MM.1S (cell line): ENCODE measurements around the gene MRPL17.

Source experiments
- DNase-seq: peaks from one replicate; pipeline ENCODE4 v3.0.0-alpha.2; 2015
- H2AFZ ChIP-seq: fragments of 300-600 bp; sonication (generic); 2 replicates; pipeline ENCODE4 v1.6.0; 2016; ENCODE audit warnings: antibody characterized with exemption, low read length
- H3F3A ChIP-seq: fragments of 300-600 bp; sonication (generic); 2 replicates; pipeline ENCODE4 v1.6.1; 2016; ENCODE audit warnings: mild to moderate bottlenecking, antibody characterized with exemption, low read length, moderate library complexity, mixed read lengths; ENCODE audit not compliant: insufficient read depth
- H3K27ac ChIP-seq: fragments of 300-600 bp; sonication (generic); 2 replicates; pipeline ENCODE4 v1.5.1; 2016; ENCODE audit warnings: mild to moderate bottlenecking, low read length
- H3K27me3 ChIP-seq: fragments of 300-600 bp; sonication (generic); replicated peaks from 2 replicates; pipeline ENCODE4 v1.6.0; 2016; ENCODE audit warnings: low read length; ENCODE audit not compliant: insufficient read depth
- H3K36me3 ChIP-seq: fragments of 300-600 bp; sonication (generic); replicated peaks from 2 replicates; pipeline ENCODE4 v1.6.1; 2016; ENCODE audit warnings: mild to moderate bottlenecking, low read length, mixed read lengths; ENCODE audit not compliant: insufficient read depth
- H3K4me1 ChIP-seq: fragments of 300-600 bp; sonication (generic); 2 replicates; pipeline ENCODE4 v1.6.1; 2016; ENCODE audit warnings: low read length, mixed read lengths
- H3K4me2 ChIP-seq: fragments of 300-600 bp; sonication (generic); 2 replicates; pipeline ENCODE4 v1.6.0; 2016; ENCODE audit warnings: low read depth, low read length
- H3K4me3 ChIP-seq: fragments of 300-600 bp; sonication (generic); 2 replicates; pipeline ENCODE4 v1.5.1; 2016; ENCODE audit warnings: low read length, mixed read lengths
- H3K79me2 ChIP-seq: fragments of 300-600 bp; sonication (generic); 2 replicates; pipeline ENCODE4 v1.6.1; 2016; ENCODE audit warnings: mixed run types, low read length, mixed read lengths
- H3K9ac ChIP-seq: fragments of 300-600 bp; sonication (generic); 2 replicates; pipeline ENCODE4 v1.6.1; 2016; ENCODE audit warnings: low read length, mixed read lengths
- H3K9me2 ChIP-seq: fragments of 300-600 bp; sonication (generic); replicated peaks from 2 replicates; pipeline ENCODE4 v1.6.1; 2016; ENCODE audit warnings: mild to moderate bottlenecking, low read length, mixed read lengths; ENCODE audit not compliant: insufficient read depth
- H3K9me3 ChIP-seq: fragments of 300-600 bp; sonication (generic); replicated peaks from 2 replicates; pipeline ENCODE4 v1.6.1; 2016; ENCODE audit warnings: mild to moderate bottlenecking, low read length, mixed read lengths; ENCODE audit not compliant: insufficient read depth
- H4K20me1 ChIP-seq: fragments of 300-600 bp; sonication (generic); 2 replicates; pipeline ENCODE4 v1.6.1; 2016; ENCODE audit warnings: mild to moderate bottlenecking, low read length, moderate library complexity, mixed read lengths; ENCODE audit not compliant: insufficient read depth
- EZH2 ChIP-seq: fragments of 300-600 bp; sonication (generic); optimal IDR thresholded peaks from 2 replicates; pipeline ENCODE3; 2017; ENCODE audit warnings: low read depth, mild to moderate bottlenecking, antibody characterized with exemption, low read length, mixed read lengths
- EZH2phosphoT487 ChIP-seq: fragments of 300-600 bp; sonication (generic); IDR thresholded peaks from 2 replicates; pipeline ENCODE4 v1.6.1; 2018; ENCODE audit warnings: antibody characterized with exemption, low read length
- TF ChIP-seq, protein P1 (sequence below): fragments of 300-600 bp; sonication (generic); IDR thresholded peaks from 2 replicates; pipeline ENCODE4 v1.5.1; 2016; ENCODE audit warnings: antibody characterized with exemption, low read length, mixed read lengths

Gene MRPL17

DNA sequence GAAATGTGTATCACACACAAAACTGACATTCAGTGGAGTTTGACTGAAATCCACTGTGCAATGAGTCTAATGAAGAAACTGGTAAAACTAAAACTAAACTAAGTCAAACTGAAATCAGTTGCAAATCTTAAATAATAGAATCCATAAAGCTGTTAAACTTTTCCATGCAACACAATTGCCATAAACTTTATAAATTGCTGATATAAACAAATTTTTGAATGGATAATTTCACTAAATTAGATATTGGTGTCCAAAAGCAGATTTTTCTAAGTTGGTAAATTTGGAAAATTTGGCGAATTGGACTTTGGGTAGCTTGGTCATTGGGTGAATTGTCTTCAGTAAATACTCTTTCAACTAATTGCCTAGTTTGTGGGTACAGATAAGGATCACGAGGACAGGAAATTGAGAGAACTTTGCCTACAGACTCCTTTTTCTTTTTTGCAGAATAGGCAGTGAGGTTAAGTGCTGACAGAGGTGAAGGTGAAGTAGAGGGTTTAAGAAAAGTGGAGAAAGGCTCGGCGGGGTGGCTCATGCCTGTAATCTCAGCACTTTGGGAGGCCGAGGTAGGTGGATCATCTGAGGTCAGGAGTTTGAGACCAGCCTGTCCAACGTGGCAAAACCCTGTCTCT, 12.8 kb downstream of the MRPL17 start:
- Histone ChIP-seq H3K36me3 (no peaks in the 10 kb centered on the region), H3K27me3 (no peaks in the 10 kb centered on the region), H4K20me1 (no peaks in the 10 kb centered on the region), H3K9ac (no peak overlapping the region), H3K4me2 (no peak overlapping the region), H3F3A (no peaks in the 10 kb centered on the region), H3K4me1 (no peaks in the 10 kb centered on the region), H2AFZ (no peak overlapping the region), H3K9me2 (no peaks in the 10 kb centered on the region), H3K9me3 (no peaks in the 10 kb centered on the region), H3K4me3 (no peak overlapping the region), H3K27ac (no peak overlapping the region), H3K79me2 (no peaks in the 10 kb centered on the region)
- TF ChIP-seq EZH2, result no peak
- TF ChIP-seq, protein P1, sequence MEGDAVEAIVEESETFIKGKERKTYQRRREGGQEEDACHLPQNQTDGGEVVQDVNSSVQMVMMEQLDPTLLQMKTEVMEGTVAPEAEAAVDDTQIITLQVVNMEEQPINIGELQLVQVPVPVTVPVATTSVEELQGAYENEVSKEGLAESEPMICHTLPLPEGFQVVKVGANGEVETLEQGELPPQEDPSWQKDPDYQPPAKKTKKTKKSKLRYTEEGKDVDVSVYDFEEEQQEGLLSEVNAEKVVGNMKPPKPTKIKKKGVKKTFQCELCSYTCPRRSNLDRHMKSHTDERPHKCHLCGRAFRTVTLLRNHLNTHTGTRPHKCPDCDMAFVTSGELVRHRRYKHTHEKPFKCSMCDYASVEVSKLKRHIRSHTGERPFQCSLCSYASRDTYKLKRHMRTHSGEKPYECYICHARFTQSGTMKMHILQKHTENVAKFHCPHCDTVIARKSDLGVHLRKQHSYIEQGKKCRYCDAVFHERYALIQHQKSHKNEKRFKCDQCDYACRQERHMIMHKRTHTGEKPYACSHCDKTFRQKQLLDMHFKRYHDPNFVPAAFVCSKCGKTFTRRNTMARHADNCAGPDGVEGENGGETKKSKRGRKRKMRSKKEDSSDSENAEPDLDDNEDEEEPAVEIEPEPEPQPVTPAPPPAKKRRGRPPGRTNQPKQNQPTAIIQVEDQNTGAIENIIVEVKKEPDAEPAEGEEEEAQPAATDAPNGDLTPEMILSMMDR, result no peak
- TF ChIP-seq EZH2phosphoT487, result no peak
- DNase-seq, result no peak

DNA sequence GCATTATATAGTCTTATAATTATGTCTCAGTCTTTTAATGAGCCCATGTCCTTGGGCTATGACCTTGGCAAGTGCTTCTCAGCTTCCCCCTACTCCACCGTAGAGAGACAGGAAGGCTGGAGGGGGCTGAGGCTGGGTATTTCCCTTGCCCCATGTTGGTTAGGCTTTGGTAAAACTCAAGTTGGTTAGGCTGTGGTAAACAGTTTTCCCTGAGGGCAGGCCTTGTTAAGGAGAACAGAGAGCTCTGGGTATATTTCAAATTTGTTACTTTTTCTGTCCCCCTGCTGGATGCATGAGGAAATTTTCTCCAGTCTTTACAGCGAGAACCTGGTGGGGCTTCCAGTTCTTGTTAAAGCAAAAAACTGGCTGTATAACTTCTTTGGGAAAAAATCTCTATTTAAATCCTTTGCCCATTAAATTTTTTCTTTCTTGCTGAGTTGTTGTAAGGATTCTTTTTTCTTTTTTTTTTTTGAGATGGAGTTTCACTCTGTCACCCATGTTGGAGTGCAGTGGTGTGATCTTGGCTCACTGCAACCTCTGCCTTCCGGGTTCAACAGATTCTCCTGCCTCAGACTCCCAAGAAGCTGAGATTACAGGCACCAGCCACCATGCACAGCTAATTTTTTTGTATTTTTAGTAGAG, 15.3 kb downstream of the MRPL17 start:
- TF ChIP-seq EZH2phosphoT487, result no peak
- TF ChIP-seq, protein P1, result peak; percentile 49
- no peaks in the 10 kb centered on the region for H3F3A ChIP-seq
- no peak overlapping the region for H2AFZ ChIP-seq
- H3K9ac ChIP-seq, result no peak overlapping the region
- no peaks in the 10 kb centered on the region for H3K9me2 ChIP-seq
- no peaks in the 10 kb centered on the region for H4K20me1 ChIP-seq
- peak; percentile 47 for DNase-seq
- no peaks in the 10 kb centered on the region for H3K4me1 ChIP-seq
- no peak overlapping the region for H3K4me2 ChIP-seq
- H3K4me3 ChIP-seq, result no peak overlapping the region
- H3K27ac ChIP-seq, result no peak overlapping the region
- no peaks in the 10 kb centered on the region for H3K36me3 ChIP-seq
- 0 out of 2 replicates have a peak, but pooled peaks cover 4% of the 10 kb centered on the region for H3K27me3 ChIP-seq
- H3K9me3 ChIP-seq, result no peaks in the 10 kb centered on the region
- H3K79me2 ChIP-seq, result no peaks in the 10 kb centered on the region

GRCh38 chr11:6666302-6667183, 16.6 kb downstream of the MRPL17 start:
- Histone ChIP-seq H2AFZ (no peak overlapping the region), H3K27me3 (0 out of 2 replicates have a peak, but pooled peaks cover 4% of the 10 kb centered on the region), H3K9me3 (no peaks in the 10 kb centered on the region), H3K4me2 (no peak overlapping the region), H3K9me2 (no peaks in the 10 kb centered on the region), H3K4me1 (no peaks in the 10 kb centered on the region), H3K36me3 (no peaks in the 10 kb centered on the region), H3K79me2 (no peaks in the 10 kb centered on the region), H3K27ac (no peak overlapping the region), H3K4me3 (no peak overlapping the region), H4K20me1 (no peaks in the 10 kb centered on the region), H3K9ac (no peak overlapping the region), H3F3A (no peaks in the 10 kb centered on the region)
- TF ChIP-seq, protein P1, result no peak
- TF ChIP-seq EZH2 (no peak), EZH2phosphoT487 (no peak)
- DNase-seq, result no peak
